NOMO-1 (cell line): ENCODE data around the gene TFG.

Experiments used
- DNase-seq, 2 experiments: peaks; one replicate each; lab custom pipeline; 2025; ENCODE audit not compliant: unreplicated experiment in 2 of 2; lab: John Stamatoyannopoulos, UW

TFG gene

DNA sequence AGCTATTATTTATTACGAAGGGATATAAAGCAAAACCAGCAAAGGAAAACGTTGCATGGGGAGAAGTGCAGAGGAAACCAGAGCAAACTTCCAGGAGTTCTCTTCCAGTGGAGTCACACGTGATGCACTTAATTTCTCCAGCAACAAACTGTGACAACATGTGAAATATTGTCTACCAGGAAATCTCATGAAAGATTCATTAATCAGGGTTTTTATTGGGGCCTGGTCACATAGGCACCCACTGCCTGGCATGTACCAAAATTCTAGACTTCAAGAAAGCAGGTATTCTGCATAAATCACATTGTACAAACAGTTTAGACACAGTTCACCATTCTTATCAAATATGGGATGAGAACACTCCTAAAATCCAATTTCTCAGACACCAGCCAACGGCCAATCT lies 5.4 kb upstream of the TFG start:
- no peak for DNase-seq

DNA sequence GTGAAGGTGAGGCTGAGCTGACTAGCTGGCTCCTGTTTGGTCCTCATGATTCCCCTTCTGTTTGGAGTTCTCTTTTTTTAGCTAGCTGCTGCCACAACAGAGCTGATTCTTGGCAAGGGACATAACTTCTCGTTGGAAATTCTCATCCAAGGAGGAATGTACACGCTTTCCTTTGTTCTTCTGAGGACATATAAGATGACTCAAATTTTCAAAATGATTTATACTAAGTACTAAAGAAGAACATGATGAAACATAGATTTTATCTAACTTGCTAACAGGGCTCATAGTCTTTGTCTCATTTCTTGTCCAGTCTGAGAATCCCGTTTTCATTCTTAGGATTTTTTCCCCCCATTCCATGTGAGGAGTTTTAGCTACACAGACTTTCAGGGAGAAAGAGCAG lies 2.9 kb upstream of the TFG start:
- no peak for DNase-seq

DNA sequence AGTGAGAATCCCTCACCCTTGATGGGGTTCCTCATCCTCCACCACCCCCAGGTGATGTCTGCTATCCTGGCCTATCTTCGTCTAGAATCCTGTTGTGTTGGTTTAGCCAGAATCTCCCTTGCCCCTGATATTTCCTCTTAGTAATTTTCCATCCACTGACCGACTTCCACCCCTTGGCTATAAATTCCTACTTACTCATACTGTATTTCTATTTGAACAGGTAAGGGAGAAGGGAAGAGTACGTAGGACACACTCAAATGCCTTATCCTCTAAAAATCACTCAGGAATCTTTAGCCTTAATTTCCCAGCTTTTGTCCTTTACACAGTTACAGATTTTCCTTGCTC lies 678 bp upstream of the TFG start:
- no peak for DNase-seq

DNA sequence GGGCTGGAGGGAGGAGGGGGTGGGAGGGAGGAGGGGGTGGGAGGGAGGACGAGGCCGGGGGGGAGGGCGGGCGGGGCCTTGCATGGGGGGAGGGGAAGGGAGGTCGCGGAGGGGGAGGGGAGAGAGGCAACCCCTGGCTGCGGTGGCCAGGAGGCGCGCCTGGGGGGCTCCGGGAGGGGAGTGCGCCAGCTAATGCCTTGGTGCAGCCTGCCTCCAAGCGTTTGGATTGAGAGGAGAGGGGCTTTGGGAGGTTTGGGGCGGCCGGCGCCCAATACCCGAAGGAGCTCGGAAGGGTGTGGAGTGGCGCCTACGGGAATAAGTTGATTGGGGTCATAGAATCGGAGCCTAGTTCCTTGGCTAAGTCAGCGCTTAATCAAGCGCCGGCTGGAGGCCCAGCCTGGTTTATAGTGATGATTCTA lies 557 bp downstream of the TFG start:
- DNase-seq, result no peak

DNA sequence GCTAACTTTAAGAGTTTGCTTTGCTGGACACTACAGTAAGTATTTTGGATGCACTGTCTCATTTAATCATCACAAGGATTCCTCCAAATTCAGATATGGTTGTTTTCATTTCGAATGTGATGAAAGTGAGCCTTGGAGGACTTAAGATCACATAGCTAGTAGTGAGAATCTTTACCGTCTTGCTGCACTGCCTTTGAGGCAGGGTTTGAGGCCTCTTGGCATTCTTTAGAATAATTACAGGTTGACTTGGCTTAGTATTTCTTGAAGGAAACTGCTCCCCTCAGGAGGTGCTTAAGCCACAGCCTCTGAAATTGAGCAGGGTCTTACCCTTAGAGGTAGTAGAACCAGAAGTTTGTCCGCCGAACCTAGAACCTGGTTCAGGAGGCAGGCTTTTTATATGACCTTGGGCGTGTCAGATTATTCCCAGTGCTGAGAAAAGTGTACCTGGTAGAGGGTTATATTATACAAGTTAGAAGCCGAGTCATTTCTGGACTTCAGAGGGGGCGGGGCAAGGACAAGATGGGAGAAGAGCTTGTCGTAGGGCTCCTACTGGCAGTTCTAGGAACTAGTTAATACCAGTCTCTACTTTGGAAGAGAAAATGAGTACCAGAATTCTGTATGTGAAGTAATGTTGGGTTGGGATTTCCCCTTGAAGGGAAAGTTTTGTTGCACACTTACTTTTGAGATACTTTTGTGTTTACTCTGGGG lies 1.1 kb downstream of the TFG start:
- DNase-seq, result peak; percentile 30 to 78

DNA sequence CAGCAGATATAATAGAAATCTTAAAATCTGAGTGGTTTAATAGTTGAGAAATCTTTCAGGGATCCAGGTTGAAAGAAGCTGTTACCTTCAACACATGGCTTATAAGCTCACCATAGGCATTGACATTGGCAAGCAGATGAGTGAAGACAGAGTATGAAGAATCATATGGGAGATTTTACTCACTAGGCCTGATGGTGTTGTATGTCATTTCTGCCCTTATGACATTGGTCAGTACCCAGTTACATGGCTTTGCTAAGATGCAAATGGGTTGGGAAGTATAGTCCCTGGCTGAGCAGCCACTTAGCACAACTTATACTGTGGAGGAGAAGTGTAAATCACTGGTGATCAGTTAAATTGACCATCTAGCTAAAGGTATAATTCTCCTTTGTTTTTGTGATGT lies 5.9 kb downstream of the TFG start:
- no peak for DNase-seq

DNA sequence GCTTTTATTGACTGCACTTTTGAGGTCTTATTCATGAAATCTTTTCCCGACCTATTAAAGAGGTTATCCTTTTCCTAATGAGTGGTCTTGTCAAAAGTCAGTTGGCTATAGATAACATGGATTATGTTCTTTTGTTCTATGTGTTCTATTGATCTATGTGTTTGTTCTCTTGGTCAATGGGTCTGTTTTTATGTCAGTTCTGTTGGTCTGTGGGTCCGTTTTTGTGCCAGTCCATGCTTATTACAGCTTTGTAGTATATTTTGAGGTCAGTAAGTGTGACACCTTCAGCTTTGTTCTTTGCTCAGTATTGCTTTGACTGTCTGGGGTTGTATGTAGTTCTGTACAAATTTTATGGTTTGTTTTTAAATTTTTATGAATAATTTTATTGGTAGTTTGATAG lies 7.8 kb downstream of the TFG start:
- no peak for DNase-seq

DNA sequence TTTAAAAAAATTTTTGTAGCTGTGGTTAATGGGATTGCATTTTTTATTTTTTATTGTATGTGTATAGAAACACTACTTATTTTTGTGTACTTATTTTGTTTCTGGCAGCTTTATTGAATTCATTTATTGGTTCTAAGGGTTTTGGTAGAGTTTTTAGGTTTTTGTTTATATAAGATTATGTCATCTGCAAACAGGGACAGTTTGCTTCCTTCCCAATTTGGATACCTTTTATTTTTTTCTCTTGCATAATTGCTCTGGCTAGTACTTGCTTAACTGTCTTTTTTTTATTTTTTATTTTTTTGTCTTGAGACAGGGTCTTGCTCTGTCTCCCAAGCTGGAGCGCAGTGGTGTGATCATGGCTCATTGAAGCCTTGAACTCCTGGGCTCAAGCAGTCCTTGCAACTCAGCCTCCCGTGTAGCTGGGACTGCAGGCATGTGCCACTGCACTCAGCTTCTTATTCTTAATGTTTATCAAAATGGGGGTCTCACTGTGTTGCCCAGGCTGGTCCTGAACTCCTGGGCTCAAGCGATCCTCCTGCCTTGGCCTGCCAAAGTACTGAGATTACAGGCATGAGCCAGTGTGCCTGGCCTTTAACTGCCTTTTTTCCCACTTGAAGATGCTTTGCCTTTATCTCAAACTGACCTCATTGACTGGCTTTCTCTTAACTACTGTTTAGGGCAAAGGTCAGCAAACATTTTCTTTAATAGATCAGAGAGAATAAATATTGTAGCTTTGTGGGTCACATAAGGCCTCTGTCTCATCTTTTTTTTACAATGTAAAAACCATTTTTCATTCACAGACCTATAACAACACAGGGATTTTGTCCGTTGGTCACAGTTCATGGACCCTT lies 8.6 kb downstream of the TFG start:
- no peak for DNase-seq

DNA sequence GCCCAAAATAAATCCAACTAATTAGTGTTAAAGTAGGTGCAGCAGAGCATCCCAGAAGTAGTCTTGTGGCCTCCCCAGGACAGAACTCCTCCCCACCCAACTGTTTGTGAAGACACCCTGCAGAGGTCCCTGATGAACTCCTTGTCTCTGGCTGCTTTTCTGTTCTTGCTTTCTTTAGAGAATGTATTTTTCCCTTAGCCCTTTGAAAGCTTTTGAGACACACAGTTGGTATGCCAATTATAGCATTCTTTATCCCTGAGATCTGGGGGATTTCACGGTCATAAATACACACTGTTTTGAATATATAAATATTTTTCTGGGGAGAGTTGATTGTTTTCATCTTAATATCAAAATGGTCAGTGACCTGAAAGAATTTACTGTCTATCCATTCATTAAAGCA lies 9.8 kb downstream of the TFG start:
- no peak for DNase-seq

DNA sequence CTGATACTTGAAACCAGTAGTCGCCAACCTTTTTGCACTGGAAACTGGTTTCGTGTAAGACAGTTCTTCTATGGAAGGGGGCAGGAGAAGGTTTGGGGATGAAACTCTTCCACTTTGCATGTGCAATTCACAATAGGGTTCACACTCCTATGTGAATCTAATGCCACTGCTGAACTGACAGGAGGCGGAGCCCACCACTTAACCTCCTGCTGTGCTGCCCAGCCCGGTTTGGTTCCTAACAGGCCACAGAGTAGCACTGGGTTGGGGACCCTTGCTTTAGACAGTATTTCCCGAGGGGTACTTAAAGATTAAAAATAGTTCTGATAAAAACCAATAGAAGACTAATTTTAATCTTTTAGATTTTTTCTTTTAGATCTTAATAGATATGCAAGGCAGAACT lies 11.1 kb downstream of the TFG start:
- DNase-seq, result no peak

DNA sequence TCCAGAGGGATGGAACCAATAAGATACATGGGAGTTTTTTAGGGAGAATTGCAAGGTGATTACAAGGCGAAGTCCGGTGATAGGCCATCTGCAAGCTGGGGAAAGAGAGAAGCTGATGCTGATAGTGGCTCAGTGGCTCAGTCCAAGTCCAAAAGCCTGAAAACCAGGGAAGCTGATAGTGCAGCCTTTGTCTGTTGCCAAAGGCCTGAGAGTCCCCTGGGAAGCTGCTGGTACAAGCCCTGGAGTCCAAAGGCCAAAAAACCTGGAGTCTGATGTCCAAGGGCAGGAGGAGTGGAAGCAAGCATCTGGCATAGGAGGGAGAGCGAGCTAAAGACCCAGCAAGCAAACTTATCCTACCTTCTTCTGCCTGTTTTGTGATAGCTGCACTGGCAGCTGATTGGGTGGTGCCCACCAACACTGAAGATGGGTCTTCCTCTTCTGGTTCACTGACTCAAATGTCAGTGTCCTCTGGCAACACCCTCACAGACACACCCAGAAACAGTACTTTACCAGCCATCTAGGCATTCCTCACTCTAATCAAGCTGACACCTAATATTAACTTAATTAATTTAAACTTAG lies 16.7 kb downstream of the TFG start:
- DNase-seq, result no peak

DNA sequence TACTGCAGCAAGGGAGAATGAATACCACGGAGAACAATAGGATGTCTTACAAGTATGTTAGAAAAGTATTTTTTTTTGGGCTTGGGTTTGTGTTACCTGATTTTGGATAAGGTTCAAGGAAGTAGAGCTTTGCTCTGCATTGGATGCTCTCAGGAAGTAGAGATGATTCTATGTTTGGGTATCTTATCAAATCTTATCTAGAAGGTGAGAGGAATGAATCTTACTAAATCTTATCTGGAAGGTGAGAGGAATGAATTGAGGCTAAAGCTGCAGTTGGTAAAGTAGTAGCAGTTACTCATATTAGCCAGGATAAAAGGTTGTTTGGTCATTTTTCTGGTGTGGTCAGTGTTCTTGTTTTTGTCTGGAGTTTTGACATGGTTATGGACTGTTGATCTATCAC lies 17.4 kb downstream of the TFG start:
- no peak for DNase-seq

DNA sequence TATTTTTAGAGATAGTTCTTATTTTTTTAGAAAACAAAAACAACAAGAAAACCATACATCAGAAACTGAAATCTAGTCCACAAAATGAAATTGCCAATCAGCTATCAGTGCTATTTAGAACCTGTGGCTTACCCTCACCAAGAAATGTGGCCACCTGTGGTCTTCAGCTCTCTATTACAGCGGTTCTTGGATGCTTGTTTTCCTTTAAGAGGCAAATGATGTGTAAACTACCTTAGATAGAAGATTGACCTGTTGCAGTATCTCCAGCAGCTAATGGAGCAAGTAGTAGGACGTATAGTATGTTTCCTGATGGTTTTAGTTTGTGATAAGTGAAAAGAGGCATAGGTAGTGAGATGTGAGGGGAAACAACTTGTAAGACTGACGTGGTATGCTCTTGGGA lies 21.2 kb downstream of the TFG start:
- no peak for DNase-seq

DNA sequence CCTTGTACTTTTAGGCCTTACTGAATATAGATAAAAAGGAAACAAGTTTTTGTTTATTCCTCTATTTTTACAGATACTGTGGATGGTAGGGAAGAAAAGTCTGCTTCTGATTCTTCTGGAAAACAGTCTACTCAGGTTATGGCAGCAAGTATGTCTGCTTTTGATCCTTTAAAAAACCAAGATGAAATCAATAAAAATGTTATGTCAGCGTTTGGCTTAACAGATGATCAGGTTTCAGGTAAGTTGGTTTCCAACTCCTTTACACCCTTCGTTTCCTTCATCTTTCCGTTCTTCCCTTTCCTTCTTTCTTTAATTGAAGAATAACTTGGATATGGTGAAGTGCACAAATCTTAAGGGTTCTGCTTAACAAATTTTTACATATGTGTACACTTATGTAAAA lies 23.1 kb downstream of the TFG start:
- DNase-seq, result no peak

DNA sequence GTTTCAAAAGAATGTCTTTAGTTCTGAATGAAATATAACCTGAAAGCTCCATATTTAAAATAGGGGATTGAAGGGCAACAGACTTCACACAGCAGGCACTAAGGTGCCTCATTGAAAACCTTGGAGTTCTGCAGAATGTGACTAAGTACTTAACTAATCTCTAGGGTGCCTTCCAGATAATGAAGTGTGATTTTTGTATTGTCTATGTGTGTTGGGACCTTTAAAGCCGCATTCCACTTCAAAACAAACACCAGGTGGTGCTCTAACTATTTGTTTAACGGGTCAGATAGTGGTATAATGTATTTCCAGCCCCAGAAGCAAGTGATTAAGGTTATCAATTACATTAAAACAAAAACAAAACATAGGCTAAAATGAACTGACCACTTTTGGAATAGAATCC lies 28.0 kb downstream of the TFG start:
- no peak for DNase-seq

DNA sequence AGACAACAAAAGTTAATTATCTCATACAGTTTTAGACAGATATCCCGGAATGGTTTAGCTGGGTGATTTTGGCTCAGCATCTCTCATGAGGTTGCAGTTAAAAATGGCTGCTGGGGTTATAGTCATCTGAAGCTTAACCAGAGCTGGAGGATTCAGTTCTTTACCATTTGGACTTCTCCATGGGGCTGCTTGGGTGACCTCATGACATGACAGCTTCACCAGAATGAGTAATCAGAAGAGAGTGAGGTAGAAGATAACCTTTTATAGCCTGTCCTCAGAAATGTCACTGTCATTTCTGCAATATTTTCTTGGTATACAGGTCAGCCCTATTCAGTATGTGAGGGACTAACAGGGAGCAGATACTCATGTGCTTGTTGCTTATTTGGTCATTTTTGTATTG lies 30.9 kb downstream of the TFG start:
- DNase-seq, result no peak

DNA sequence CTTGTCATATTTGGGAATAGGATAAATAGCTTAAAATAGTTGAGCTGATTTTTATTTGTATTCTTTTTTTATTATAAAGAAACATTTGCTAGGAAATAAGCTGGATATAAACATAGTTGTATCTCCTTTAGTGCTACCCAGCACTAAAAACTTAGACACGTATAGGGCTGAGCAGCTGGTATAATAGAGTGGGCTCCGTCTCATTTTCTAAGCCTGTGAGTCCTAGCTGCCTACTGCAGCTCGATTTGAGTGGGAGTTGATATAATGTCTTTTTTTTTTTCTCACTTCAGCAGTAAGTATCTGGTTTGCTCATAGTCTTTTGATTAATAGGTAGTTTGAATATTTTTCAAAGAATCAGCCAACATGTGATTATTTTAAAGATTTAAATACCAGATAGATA lies 34.2 kb downstream of the TFG start:
- DNase-seq, result no peak

DNA sequence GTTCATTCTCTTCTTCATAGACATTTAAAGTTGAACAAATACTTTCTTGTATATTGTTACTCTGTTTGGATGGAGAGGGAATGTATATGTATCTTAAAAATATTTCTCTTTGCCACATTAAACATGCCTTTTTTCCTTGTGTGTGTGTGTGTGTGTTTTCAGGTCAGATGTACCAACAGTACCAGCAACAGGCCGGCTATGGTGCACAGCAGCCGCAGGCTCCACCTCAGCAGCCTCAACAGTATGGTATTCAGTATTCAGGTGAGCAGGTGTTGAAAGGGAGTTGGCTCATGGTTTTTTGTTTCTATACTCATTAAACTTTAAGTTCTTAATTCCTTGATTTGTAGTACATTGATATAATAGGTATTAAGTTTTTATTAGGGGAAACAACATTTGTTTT lies 35.4 kb downstream of the TFG start:
- no peak for DNase-seq

DNA sequence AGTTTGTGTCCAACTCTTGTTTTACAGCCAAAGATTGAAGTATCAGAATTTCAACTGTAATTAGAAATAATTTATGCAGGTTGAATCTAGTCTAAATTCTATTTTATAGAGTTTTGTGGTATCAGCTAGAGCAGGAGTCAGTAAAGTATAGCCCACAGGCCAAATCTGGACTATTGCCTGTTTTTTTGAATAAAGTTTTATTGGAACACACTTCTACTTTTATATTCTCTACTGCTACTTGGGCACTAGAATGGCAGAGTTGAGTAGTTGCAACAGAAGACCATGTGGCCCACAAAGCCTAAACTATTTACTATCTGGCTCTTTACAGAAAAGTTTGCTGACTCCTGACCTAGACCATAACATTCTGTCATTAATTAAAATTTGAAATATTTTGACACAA lies 36.3 kb downstream of the TFG start:
- no peak for DNase-seq

DNA sequence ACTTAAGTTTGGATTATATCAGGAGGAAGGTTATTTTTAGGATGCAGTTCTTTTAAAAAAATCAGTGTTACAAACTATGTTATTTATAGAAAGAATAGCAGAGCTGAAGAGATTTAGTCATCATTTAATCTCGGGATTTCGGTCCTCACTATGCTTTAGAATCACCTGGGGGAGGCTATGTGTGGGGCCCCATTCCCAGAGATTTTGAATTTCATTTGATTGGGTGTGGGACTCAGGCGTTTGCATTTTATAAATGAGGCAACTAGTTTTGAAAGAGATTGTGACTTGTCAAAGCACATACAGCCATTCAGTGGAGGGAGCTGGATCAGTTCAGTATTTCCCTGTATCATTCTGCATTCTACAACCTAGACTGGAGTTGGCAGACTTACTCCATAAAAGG lies 36.8 kb downstream of the TFG start:
- no peak for DNase-seq

DNA sequence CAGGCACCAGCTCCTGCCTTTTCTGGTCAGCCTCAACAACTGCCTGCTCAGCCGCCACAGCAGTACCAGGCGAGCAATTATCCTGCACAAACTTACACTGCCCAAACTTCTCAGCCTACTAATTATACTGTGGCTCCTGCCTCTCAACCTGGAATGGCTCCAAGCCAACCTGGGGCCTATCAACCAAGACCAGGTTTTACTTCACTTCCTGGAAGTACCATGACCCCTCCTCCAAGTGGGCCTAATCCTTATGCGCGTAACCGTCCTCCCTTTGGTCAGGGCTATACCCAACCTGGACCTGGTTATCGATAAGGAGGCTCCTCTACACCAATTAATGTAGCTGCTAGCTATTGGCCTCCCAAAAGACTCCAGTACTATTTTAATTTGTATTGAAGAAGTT lies 38.9 kb downstream of the TFG start:
- no peak for DNase-seq

DNA sequence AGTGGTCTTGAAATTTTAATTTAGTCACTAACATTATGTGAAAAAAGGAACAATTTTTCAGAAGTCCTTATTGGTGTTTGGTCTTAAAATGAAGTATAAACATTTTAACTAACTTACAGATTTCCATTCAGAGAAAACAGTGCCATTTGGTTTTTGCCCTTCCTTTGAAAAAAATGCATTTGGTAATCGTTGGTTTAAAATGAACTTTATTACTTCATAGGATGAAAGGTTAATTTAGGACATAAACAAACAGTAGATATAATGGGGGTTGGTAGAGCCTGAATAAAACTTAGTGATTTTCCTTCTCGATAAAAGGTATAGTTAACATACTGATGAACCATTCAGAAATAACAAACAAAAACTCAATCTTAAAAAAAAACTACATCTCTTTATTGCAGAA lies 39.7 kb downstream of the TFG start:
- DNase-seq, result no peak
